Naive thymus-derived CD4-positive, alpha-beta T cell (primary cell): ENCODE measurements around the gene VAV2. TPM values are rescaled to one million over a fixed set of nuclear protein-coding genes. Genes with fewer than 3 reads are reported as not detected.
"Not testable (repeated sequence)": the region's sequence is repeated elsewhere in the genome, so short reads cannot be mapped to it uniquely, and the experiment has no call there.

Experiments used
- ATAC-seq: fragments of 150-1000 bp; cut with Tn5 transposase; 2 replicates; pipeline ENCODE4 v1.10.0; 2021; ENCODE audit warnings: mild to moderate bottlenecking, moderate library complexity
- CTCF ChIA-PET: fragments of 350-600 bp; sonication (Branson Sonifier 250); formaldehyde crosslinking; loops from one replicate; lab custom pipeline; 2021; ENCODE audit warnings: antibody characterized with exemption; lab: Charles Lee
- POLR2A ChIA-PET: fragments of 350-600 bp; sonication (Branson Sonifier 250); formaldehyde crosslinking; loops from one replicate; lab custom pipeline; 2021; ENCODE audit warnings: antibody characterized with exemption, inconsistent platforms; lab: Charles Lee
- DNase-seq, 9 donors: peaks; one replicate each; pipeline versions ENCODE4 v3.0.0 to v3.0.0-alpha.2; 2020 to 2022; ENCODE audit warnings: mixed read lengths in 1 of 9
- H3K27ac ChIP-seq: one replicate; pipeline ENCODE4 v1.7.0; 2013; ENCODE audit warnings: mild to moderate bottlenecking, low read depth, low read length, moderate library complexity
- H3K27me3 ChIP-seq, 2 donors: one replicate each; pipeline ENCODE4 v1.7.0; 2013; ENCODE audit warnings: low read length in 2 of 2, mild to moderate bottlenecking in 2 of 2, moderate library complexity in 2 of 2; ENCODE audit not compliant: control insufficient read depth in 2 of 2, insufficient read depth in 2 of 2
- H3K36me3 ChIP-seq, 3 experiments: 1 replicate in 2 of 3; 2 replicates in 1 of 3; pipeline ENCODE4 v1.7.0; 2013; ENCODE audit warnings: low read length in 3 of 3, mild to moderate bottlenecking in 3 of 3, moderate library complexity in 1 of 3; ENCODE audit not compliant: insufficient read depth in 3 of 3, control insufficient read depth in 2 of 3
- H3K4me1 ChIP-seq, 2 donors: one replicate each; pipeline ENCODE4 v1.7.0; 2013; ENCODE audit warnings: low read length in 2 of 2, mild to moderate bottlenecking in 2 of 2, moderate library complexity in 1 of 2; ENCODE audit not compliant: control insufficient read depth in 2 of 2, insufficient read depth in 2 of 2
- H3K4me3 ChIP-seq: 2 replicates; pipeline ENCODE4 v1.7.0; 2013; ENCODE audit warnings: mild to moderate bottlenecking, low read length
- H3K9me3 ChIP-seq, 3 experiments: 1 replicate in 2 of 3; 2 replicates in 1 of 3; pipeline ENCODE4 v1.7.0; 2013; ENCODE audit warnings: low read length in 3 of 3; ENCODE audit not compliant: control insufficient read depth in 2 of 3
- H3K27ac Mint-ChIP-seq, 9 donors: one replicate each; pipeline ENCODE4 v1.8.0; 2020 to 2022; ENCODE audit warnings: mixed read lengths in 9 of 9, mild to moderate bottlenecking in 8 of 9, moderate library complexity in 5 of 9, inconsistent platforms in 2 of 9
- H3K27me3 Mint-ChIP-seq, 5 donors: one replicate each; pipeline ENCODE4 v1.8.0; 2021 to 2022; ENCODE audit warnings: mixed read lengths in 5 of 5, mild to moderate bottlenecking in 1 of 5
- H3K36me3 Mint-ChIP-seq, 5 donors: one replicate each; pipeline ENCODE4 v1.8.0; 2020 to 2022; ENCODE audit warnings: mixed read lengths in 5 of 5, mild to moderate bottlenecking in 3 of 5, inconsistent platforms in 1 of 5
- H3K4me1 Mint-ChIP-seq, 7 donors: one replicate each; pipeline ENCODE4 v1.8.0; 2020 to 2022; ENCODE audit warnings: mixed read lengths in 7 of 7, mild to moderate bottlenecking in 3 of 7, inconsistent platforms in 1 of 7
- H3K4me3 Mint-ChIP-seq, 10 donors: one replicate each; pipeline ENCODE4 v1.8.0; 2020 to 2022; ENCODE audit warnings: mild to moderate bottlenecking in 10 of 10, mixed read lengths in 10 of 10, moderate library complexity in 6 of 10, inconsistent platforms in 2 of 10
- H3K9me3 Mint-ChIP-seq, 11 donors: one replicate each; pipeline ENCODE4 v1.8.0; 2020 to 2022; ENCODE audit warnings: mixed read lengths in 11 of 11, mild to moderate bottlenecking in 4 of 11, inconsistent platforms in 1 of 11, moderate library complexity in 1 of 11
- intact Hi-C, 2 donors: fragments of 100-400 bp; cut with micrococcal nuclease; formaldehyde crosslinking; loops; one replicate each; pipeline ENCODE4 v1.15.1; 2023
- polyA plus RNA-seq, 2 donors: library from polyadenylated mRNA; unstranded; fragments of 300-500 nt; fragmentation: Illumina TruSeq; gene quantifications; one replicate each; pipeline ENCODE4 v1.2.3, GENCODE V29; 2021
- total RNA-seq, 6 experiments: library from RNA in 5 of 6; stranded (reverse) in 5 of 6; gene quantifications; 1 replicate in 5 of 6; 2 replicates in 1 of 6; pipeline ENCODE4 v1.2.3 and lab custom pipeline; 2021 to 2026

The VAV2 gene
- total and polyA plus RNA-seq, 7 experiments from 2014 or later, result 0.18 to 14.4 (median 1.9) TPM

- no peaks in the 10 kb centered on the region for H3K4me1 Mint-ChIP-seq
- intact Hi-C loops, result no loop called here
- H3K9me3 Mint-ChIP-seq, result no peaks in the 10 kb centered on the region
- POLR2A ChIA-PET, result no interaction called here
- H3K4me3 ChIP-seq, result no peak overlapping the region
- no peaks in the 10 kb centered on the region for H3K27me3 ChIP-seq
- no peak overlapping the region for H3K27ac ChIP-seq
- no peak overlapping the region for H3K27ac Mint-ChIP-seq
- no peaks in the 10 kb centered on the region for H3K36me3 Mint-ChIP-seq
- H3K27me3 Mint-ChIP-seq, result no peaks in the 10 kb centered on the region
- no peaks in the 10 kb centered on the region for H3K4me1 ChIP-seq
- H3K9me3 ChIP-seq, result no peaks in the 10 kb centered on the region
- no peak for DNase-seq
- CTCF ChIA-PET, result no interaction called here
- no peaks in the 10 kb centered on the region for H3K36me3 ChIP-seq
- ATAC-seq, result no peak
- H3K4me3 Mint-ChIP-seq, result no peak overlapping the region
These were observed 90.8 kb downstream of the VAV2 start for GRCh38 chr9:133901184-133901835.

GRCh38 chr9:133897675-133898074 lies 94.4 kb downstream of the VAV2 start:
- Histone ChIP-seq H3K4me1 (no peaks in the 10 kb centered on the region), H3K36me3 (no peaks in the 10 kb centered on the region), H3K27me3 (no peaks in the 10 kb centered on the region), H3K9me3 (no peaks in the 10 kb centered on the region), H3K27ac (no peak overlapping the region), H3K4me3 (no peak overlapping the region)
- POLR2A ChIA-PET, result no interaction called here
- DNase-seq, result no peak
- no peaks in the 10 kb centered on the region for H3K9me3 Mint-ChIP-seq
- intact Hi-C loops, result no loop called here
- CTCF ChIA-PET, result no interaction called here
- no peak for ATAC-seq
- peaks cover 0 to 2% (median 0%) of the 10 kb centered on the region in 7 donors for H3K4me1 Mint-ChIP-seq
- H3K4me3 Mint-ChIP-seq, result no peak overlapping the region
- H3K27me3 Mint-ChIP-seq, result no peaks in the 10 kb centered on the region
- no peak overlapping the region for H3K27ac Mint-ChIP-seq
- no peaks in the 10 kb centered on the region for H3K36me3 Mint-ChIP-seq

- H3K4me3 Mint-ChIP-seq, H3K4me1 ChIP-seq, ATAC-seq, H3K9me3 ChIP-seq, H3K27me3 ChIP-seq, CTCF ChIA-PET, H3K27me3 Mint-ChIP-seq, H3K36me3 Mint-ChIP-seq, POLR2A ChIA-PET, H3K27ac Mint-ChIP-seq, DNase-seq, H3K4me1 Mint-ChIP-seq, H3K9me3 Mint-ChIP-seq, H3K27ac ChIP-seq, H3K36me3 ChIP-seq, H3K4me3 ChIP-seq, intact Hi-C loops: not testable (repeated sequence)
These were observed 96.1 kb downstream of the VAV2 start for GRCh38 chr9:133896007-133896406.

GRCh38 chr9:133895335-133895734 lies 96.8 kb downstream of the VAV2 start:
- no peak overlapping the region for H3K27ac Mint-ChIP-seq
- Histone ChIP-seq H3K36me3 (no peaks in the 10 kb centered on the region), H3K27ac (no peak overlapping the region), H3K9me3 (no peaks in the 10 kb centered on the region), H3K4me3 (no peak overlapping the region), H3K27me3 (no peaks in the 10 kb centered on the region), H3K4me1 (no peaks in the 10 kb centered on the region)
- no peaks in the 10 kb centered on the region for H3K27me3 Mint-ChIP-seq
- intact Hi-C loops, result no loop called here
- no peak for ATAC-seq
- H3K4me3 Mint-ChIP-seq, result no peak overlapping the region
- DNase-seq, result no peak
- no peaks in the 10 kb centered on the region for H3K36me3 Mint-ChIP-seq
- POLR2A ChIA-PET, result no interaction called here
- peaks cover 0 to 5% (median 0%) of the 10 kb centered on the region in 7 donors for H3K4me1 Mint-ChIP-seq
- H3K9me3 Mint-ChIP-seq, result no peaks in the 10 kb centered on the region
- CTCF ChIA-PET, result no interaction called here

- intact Hi-C loops, result no loop called here
- DNase-seq (no peak), ATAC-seq (no peak)
- no peaks in the 10 kb centered on the region for H3K27me3 Mint-ChIP-seq
- Histone ChIP-seq H3K27ac (no peak overlapping the region), H3K36me3 (no peaks in the 10 kb centered on the region), H3K4me1 (no peaks in the 10 kb centered on the region), H3K9me3 (no peaks in the 10 kb centered on the region), H3K4me3 (no peak overlapping the region), H3K27me3 (no peaks in the 10 kb centered on the region)
- H3K9me3 Mint-ChIP-seq, result no peaks in the 10 kb centered on the region
- H3K4me3 Mint-ChIP-seq, result no peak overlapping the region
- no peaks in the 10 kb centered on the region for H3K36me3 Mint-ChIP-seq
- peaks cover 0 to 5% (median 0%) of the 10 kb centered on the region in 7 donors for H3K4me1 Mint-ChIP-seq
- no peak overlapping the region for H3K27ac Mint-ChIP-seq
- POLR2A ChIA-PET, result no interaction called here
- CTCF ChIA-PET, result no interaction called here
These were observed 97.5 kb downstream of the VAV2 start for GRCh38 chr9:133894377-133895321.

GRCh38 chr9:133893191-133893994 lies 98.7 kb downstream of the VAV2 start:
- Mint-ChIP-seq H3K27me3 (no peaks in the 10 kb centered on the region), H3K9me3 (no peaks in the 10 kb centered on the region), H3K27ac (no peak overlapping the region), H3K4me3 (no peak overlapping the region), H3K4me1 (peaks cover 0 to 5% (median 0%) of the 10 kb centered on the region in 7 donors), H3K36me3 (no peaks in the 10 kb centered on the region)
- Histone ChIP-seq H3K4me3 (no peak overlapping the region), H3K27ac (no peak overlapping the region), H3K36me3 (no peaks in the 10 kb centered on the region), H3K27me3 (no peaks in the 10 kb centered on the region), H3K4me1 (no peaks in the 10 kb centered on the region), H3K9me3 (no peaks in the 10 kb centered on the region)
- DNase-seq (no peak), ATAC-seq (no peak)
- intact Hi-C loops, result no loop called here
- CTCF ChIA-PET, result interaction anchor here (0.6 kb wide), 1 partner anchor 122 kb away, joined by 3 read pairs; no protein-coding TSS in a partner anchor
- POLR2A ChIA-PET, result no interaction called here
